ENCODE data around the gene CAMSAP2. TPM values are rescaled to one million over a fixed set of nuclear protein-coding genes. Genes with fewer than 3 reads are reported as not detected.

CAMSAP2 gene
- total and polyA plus RNA-seq, 2 donors (not counting 3 experiments of a cell fraction or from before 2014, with no cell fraction given), result 6.7 to 45.5 TPM

- Histone ChIP-seq H3K79me2 (ENCODE audit: control insufficient read depth, insufficient read depth, low read length) (peaks cover 71% of the 10 kb centered on the region), H2AFZ (ENCODE audit: low read depth, low read length) (no peak overlapping the region), H3K36me3 (ENCODE audit: control insufficient read depth in 2 of 2, extremely low read depth in 1 of 2, insufficient read depth in 2 of 2, low read length in 2 of 2) (no peaks in the 10 kb centered on the region), H3K27ac (ENCODE audit: insufficient read depth, low read depth, low read length) (no peak overlapping the region), H3K9me3 (replicated peaks; ENCODE audit: control insufficient read depth, insufficient read depth, low read length) (no peaks in the 10 kb centered on the region), H3K4me2 (ENCODE audit: insufficient read depth, low read length) (no peak overlapping the region), H3K9ac (replicated peaks; ENCODE audit: extremely low read depth, insufficient read depth, low read length) (no peak overlapping the region), H3K4me1 (ENCODE audit: control insufficient read depth, extremely low read depth, insufficient read depth, low read length) (peaks cover 6% of the 10 kb centered on the region), H3K9me1 (replicated peaks; ENCODE audit: control insufficient read depth, extremely low read depth, insufficient read depth, low read length) (no peaks in the 10 kb centered on the region), H3K27me3 (ENCODE audit: control insufficient read depth in 2 of 2, insufficient read depth in 2 of 2, low read length in 2 of 2) (no peaks in the 10 kb centered on the region), H4K20me1 (replicated peaks; ENCODE audit: control insufficient read depth, extremely low read depth, insufficient read depth, low read length) (peaks cover 11% of the 10 kb centered on the region), H3K4me3 (replicated peaks in 1 of 3; ENCODE audit: insufficient read depth in 1 of 3, low read depth in 1 of 3, low read length in 3 of 3) (no peak overlapping the region)
- TF ChIP-seq MYC (IDR thresholded peaks at IDR 0.05; ENCODE audit: low read depth, low read length) (no peak), GATA2 (IDR thresholded peaks at IDR 0.05; ENCODE audit: insufficient read depth, insufficient read length, low read depth, low read length) (no peak), FOS (IDR thresholded peaks at IDR 0.05; ENCODE audit: borderline replicate concordance, insufficient read depth, low read length) (no peak), POLR2A (IDR thresholded peaks at IDR 0.05; ENCODE audit: low read depth, low read length) (no peak), POLR2AphosphoS5 (IDR thresholded peaks at IDR 0.05; ENCODE audit: insufficient read depth, low read depth, low read length) (no peak), EZH2 (IDR thresholded peaks at IDR 0.05; ENCODE audit: borderline replicate concordance, low read depth, low read length, severe bottlenecking) (no peak), JUN (IDR thresholded peaks at IDR 0.05; ENCODE audit: borderline replicate concordance, insufficient read depth, insufficient read length, low read depth) (no peak)
- TF ChIP-seq, protein P1, sequence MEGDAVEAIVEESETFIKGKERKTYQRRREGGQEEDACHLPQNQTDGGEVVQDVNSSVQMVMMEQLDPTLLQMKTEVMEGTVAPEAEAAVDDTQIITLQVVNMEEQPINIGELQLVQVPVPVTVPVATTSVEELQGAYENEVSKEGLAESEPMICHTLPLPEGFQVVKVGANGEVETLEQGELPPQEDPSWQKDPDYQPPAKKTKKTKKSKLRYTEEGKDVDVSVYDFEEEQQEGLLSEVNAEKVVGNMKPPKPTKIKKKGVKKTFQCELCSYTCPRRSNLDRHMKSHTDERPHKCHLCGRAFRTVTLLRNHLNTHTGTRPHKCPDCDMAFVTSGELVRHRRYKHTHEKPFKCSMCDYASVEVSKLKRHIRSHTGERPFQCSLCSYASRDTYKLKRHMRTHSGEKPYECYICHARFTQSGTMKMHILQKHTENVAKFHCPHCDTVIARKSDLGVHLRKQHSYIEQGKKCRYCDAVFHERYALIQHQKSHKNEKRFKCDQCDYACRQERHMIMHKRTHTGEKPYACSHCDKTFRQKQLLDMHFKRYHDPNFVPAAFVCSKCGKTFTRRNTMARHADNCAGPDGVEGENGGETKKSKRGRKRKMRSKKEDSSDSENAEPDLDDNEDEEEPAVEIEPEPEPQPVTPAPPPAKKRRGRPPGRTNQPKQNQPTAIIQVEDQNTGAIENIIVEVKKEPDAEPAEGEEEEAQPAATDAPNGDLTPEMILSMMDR (IDR thresholded peaks at IDR 0.05; ENCODE audit: extremely low read depth in 1 of 2, insufficient read depth in 1 of 2, low read depth in 1 of 2, low read length in 2 of 2), result no peak
- TF ChIP-seq, protein P2, sequence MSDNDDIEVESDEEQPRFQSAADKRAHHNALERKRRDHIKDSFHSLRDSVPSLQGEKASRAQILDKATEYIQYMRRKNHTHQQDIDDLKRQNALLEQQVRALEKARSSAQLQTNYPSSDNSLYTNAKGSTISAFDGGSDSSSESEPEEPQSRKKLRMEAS (IDR thresholded peaks at IDR 0.05; ENCODE audit: insufficient read depth, insufficient read length), result no peak
- no TSS peak for BruUV-seq (replicated peaks)
- no peak for DNase-seq (ENCODE audit: low read depth, low spot score)
- dilution Hi-C loops (cut with MboI; ENCODE audit: extremely low pct_ligation_motif_present, low sequenced_read_pairs) (loop anchor here (25.0 kb wide), 1 partner anchor 181 kb away; the partner anchor contains the start of gene KIF14), intact Hi-C loops (cut with micrococcal nuclease) (no loop called here)
- no peak for FAIRE-seq
- ChIA-PET CTCF (interaction anchor here (0.6 to 3.8 kb wide), 4 partner anchors 10 to 171 kb away, joined by 3 to 17 read pairs (median 3); no protein-coding TSS in a partner anchor), POLR2A (no interaction called here)
Measured at GRCh38 chr1:200793677-200794076, 55.0 kb downstream of the CAMSAP2 start.

Measured in endothelial cell of umbilical vein (primary cell).